Effector CD4-positive, alpha-beta T cell (primary cell): ENCODE results near the gene RTTN.

ENCODE experiments used
- DNase-seq: peaks from one replicate; pipeline ENCODE4 v3.0.0-alpha.2; 2020

The RTTN gene

DNA sequence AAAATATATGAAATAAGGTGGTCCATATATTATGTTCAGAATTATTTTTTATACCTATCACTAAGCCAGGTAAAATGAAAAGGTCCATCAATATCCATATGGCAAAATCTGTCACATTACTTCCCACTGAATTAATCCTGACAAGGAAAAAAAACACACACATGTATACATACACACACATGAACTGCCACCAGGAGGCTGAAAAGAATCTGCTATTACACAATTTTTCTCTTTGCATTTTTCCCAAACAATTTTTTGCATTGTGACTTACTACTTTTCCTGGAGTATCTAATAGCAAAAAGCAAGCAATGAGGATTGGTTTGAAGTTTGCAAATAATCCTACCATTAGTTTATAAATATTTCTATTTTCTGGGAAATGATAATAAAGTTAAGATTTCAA is 129.6 kb downstream of the RTTN start:
- no peak for DNase-seq

- DNase-seq, result no peak
Observed at GRCh38 chr18:70074116-70074515, 131.4 kb downstream of the RTTN start.

GRCh38 chr18:70073432-70073831 is 132.1 kb downstream of the RTTN start:
- DNase-seq, result no peak

DNA sequence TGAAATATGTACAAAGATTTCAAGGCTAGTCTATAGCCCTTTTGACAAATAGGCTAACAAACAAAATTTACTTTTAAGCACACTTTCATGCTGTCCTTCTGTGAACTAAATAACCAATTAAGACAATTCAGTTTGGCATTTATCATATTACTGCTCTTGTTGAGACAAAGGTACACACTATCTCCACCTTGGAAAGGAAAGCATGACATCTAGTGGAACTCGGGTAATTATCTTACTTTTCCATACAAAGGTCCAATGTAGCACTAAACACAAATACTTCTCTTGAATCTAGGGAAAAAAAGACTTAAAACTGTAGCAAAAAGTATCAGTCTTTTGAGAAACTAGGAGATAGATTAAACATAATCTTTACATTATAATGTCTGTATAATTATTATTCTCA is 132.8 kb downstream of the RTTN start:
- DNase-seq, result no peak

DNA sequence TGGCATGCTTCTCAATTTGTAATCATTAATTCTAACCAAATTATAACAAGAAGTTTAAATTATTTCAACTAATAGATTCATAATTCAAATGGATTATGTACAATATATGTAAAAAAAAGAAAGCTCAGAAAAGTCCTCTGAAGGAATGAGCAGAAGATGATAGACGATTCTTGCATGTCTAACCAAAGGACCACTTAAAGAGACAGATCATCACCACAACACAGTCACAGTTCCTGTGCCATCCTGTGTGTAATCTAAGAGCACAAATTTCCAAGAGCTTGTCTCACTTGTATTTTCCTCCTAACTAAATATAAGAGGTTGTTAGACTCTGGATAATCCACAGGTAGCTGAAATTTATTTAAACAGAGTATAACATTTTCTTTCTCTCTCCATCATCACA is 135.5 kb downstream of the RTTN start:
- no peak for DNase-seq

DNA sequence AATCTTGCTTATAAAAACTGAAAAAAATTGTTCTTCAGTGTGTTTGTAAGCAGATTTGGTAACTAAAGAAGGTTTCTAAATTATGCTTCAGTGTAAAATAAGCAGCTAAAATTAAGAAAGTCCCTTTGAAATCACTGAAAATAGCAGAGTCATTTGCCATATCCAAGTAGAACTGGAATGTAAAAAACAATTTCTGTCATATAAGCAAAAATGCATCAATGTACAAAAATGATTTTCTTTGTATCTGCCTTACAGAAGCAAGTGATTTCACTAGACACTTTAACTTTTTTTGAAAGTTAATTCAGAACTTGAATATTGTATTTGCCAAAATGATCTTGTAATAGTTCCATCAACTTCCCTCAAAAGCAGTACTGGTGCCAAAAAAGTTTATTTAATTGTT is 136.1 kb downstream of the RTTN start:
- DNase-seq, result no peak

GRCh38 chr18:70068981-70069380 is 136.5 kb downstream of the RTTN start:
- no peak for DNase-seq

DNA sequence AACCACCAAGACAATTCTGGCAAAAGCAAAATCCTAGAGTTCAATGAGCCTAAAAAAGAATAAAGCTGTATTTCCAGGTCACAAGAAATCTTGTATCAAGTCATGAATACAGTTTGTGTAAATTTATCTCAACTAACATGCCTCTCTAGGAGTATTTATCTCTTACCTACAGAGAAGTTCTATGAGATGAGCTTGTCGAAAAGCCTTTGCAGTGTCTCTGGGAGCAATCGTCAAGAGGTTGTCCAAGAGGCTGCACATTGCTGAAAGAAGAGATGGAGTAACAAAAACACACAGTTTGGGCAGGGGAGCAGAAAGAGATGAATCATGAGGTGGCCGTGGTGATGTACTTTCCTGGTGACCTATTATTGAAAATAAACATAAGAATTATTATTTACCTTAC is 145.8 kb downstream of the RTTN start:
- no peak for DNase-seq

GRCh38 chr18:70058916-70059315 is 146.6 kb downstream of the RTTN start:
- DNase-seq, result no peak

DNA sequence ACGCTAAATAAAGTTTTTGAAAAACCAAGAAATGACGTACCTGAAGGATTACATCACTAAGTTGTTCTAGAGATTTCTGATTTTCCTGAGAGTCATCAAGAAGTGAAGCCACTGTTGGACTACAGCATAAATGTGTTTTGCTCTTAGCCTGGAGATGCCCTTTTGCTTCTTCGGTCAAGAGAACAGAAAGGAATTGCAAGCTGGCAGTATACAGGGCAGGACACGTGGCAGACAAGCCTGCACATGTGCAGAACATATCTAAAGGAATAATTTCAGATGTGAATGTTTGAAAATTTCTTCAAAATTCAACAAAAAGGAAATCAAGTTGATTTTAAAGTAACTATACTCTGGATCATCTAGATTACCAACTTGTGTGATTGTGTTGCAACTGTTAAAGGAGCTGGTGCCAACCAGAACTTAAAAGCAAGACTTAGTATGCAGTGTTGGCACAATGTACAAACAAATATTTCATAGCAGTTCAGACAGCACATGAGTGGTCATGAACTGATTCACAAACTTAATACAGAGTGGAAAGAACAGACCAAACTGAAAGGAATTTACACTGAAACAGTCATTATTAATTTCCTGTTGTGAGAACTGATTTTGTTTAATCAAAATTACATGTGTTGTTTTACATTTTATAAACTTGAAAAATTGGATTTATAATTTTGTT is 157.4 kb downstream of the RTTN start:
- no peak for DNase-seq

- no peak for DNase-seq
Observed at GRCh38 chr18:70046796-70047195, 158.7 kb downstream of the RTTN start.

DNA sequence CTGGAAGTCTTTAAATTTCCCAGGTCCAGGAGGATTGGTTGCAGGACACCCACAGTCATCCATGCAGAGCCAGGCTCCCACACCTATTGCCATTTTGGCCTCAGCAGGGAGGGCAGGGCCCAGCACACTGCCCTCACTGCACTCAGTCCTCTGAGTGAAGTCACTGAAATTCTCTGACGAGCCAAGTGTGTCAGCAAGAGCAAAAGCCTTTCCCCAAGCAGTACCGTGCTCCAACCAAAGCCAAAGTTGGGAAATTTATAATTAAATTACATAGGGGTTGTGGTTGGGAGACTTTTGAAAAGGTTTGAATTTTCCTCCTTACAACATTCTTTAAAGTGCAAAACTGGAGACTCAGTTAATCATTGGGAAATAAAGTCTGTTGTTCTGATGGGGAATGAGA is 159.3 kb downstream of the RTTN start:
- no peak for DNase-seq

DNA sequence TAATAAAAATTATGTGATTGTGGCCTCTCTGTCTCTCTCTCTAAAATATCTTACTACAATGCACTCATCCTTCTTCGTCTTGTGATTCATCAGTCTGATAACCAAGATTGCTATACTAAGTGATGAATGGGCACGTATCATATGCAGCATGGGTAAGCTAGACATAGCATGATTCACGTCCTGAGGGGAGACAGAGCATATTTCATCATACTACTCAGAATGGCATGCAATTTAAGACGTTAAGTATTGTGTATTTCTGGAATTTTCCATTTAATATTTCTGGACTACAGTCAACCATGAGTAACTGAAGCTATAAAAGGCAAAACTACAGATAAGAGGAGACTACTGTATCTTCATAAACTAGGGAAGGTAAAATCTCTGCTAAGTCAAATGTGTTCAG is 160.9 kb downstream of the RTTN start:
- DNase-seq, result no peak

GRCh38 chr18:70041459-70042050 is 163.9 kb downstream of the RTTN start:
- no peak for DNase-seq

- DNase-seq, result no peak
Observed at GRCh38 chr18:70039186-70039585, 166.3 kb downstream of the RTTN start.

GRCh38 chr18:70037431-70038061 is 167.9 kb downstream of the RTTN start:
- no peak for DNase-seq

- no peak for DNase-seq
Observed at GRCh38 chr18:70036771-70037347, 168.6 kb downstream of the RTTN start.

- DNase-seq, result no peak
Observed at GRCh38 chr18:70036168-70036567, 169.3 kb downstream of the RTTN start.

DNA sequence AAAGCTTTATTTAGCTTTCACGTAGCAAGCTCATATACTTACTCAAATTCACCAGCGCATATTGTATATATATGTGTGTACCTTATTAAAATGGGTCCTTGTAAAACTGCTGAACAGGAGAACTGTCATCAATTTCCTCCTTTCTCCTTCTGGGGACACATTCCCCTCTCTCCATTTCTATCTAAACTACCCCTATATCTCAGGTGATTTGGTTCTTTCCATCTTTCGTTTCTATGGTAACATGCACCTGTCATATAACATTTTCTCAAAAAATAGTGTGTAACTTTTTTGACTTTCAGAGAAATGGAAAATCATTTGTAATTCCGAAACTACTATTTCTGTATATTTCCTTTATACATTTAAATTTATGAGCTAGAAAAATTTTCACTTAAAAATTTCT is 174.3 kb downstream of the RTTN start:
- DNase-seq, result no peak

DNA sequence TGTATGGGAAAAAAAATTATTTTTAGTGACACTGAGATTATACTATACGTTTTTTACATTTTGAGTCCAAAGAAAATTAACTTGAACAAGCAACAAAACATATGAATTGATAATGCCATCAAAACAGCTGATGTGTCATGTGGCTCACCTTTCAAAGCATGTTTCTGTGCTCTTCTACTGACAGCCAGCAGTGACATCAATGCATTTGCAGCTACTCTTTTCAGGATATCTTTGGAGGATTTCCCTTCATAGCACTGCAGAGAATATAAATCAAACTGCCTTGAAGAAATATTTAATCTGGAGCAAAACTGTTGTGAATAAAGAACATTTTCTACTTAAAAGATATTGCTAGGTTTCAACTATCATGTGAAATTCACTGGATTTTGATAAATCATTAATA is 174.8 kb downstream of the RTTN start:
- DNase-seq, result no peak

DNA sequence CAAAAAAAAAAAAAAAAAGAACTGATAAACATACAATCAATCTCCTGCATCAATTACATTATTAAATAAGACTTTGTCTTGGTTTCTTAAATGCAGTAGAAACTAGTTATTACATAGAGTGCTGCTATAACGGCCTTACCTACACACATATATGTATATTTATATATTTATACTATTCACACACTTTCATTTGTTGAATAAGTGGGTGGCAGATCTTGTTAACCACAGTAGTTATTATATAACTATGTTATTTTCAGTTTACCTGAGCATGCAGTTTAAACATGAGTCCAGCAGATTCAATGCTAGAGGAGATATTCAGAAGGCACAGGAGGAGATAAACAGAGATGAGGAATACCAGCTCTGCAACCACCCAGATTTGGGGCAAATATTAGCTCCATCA is 176.3 kb downstream of the RTTN start:
- no peak for DNase-seq

- DNase-seq, result no peak
Observed at GRCh38 chr18:70028734-70029133, 176.8 kb downstream of the RTTN start.

DNA sequence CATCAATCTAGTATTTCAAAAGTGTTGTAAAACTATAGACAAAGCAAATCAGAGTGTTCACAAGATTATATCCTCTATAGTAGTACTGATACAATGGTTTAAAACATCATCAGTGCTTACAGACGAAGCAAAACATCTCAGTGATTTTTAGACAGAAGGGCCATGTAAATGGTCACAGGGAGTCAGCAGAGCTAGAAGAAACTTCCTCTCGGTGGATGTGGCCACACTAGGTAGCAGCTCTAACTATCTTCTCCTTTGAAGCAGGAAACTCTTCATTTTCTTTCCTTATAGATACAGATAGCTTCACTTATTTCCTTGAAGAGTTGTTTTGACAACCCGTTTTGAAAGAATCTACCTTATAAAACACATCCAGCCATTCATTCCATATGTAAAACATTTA is 177.4 kb downstream of the RTTN start:
- no peak for DNase-seq

- DNase-seq, result no peak
Observed at GRCh38 chr18:70025580-70025979, 179.9 kb downstream of the RTTN start.
